ENCODE results near the gene NR2E1. TPM values are rescaled to one million over a fixed set of nuclear protein-coding genes. Genes with fewer than 3 reads are reported as not detected.

Gene NR2E1
- total RNA-seq, 1 experiment from 2014 or later = not detected

GRCh38 chr6:108157234-108157980 lies 8.4 kb upstream of the NR2E1 start:
- H3K9me3 Mint-ChIP-seq = peaks cover 4 to 18% of the 10 kb centered on the region in 2 experiments; a peak in 2 of 5 replicates
- no peak overlapping the region for H2AK5ac ChIP-seq (ENCODE audit: insufficient read length, low read length)
- no peak overlapping the region for H4K5ac ChIP-seq (ENCODE audit: insufficient read length, low read depth, low read length)
- no peak overlapping the region for H3K23ac ChIP-seq (ENCODE audit: insufficient read length, low read depth, low read length)
- H3K9ac ChIP-seq (ENCODE audit: extremely low read depth, insufficient read length, low read length) = no peak overlapping the region
- H3K4ac ChIP-seq (ENCODE audit: low read depth, low read length) = no peak overlapping the region
- no peak overlapping the region for H3K27ac ChIP-seq (ENCODE audit: insufficient read length, low read depth, low read length)
- H3K14ac ChIP-seq (ENCODE audit: insufficient read depth, low read length) = no peak overlapping the region
- no peak for TF ChIP-seq CTCF (conservative IDR thresholded peaks at IDR 0.05)
- no peaks in the 10 kb centered on the region for H3K79me1 ChIP-seq (ENCODE audit: insufficient read depth, low read depth, low read length, poor library complexity, severe bottlenecking)
- no peak overlapping the region for H4K91ac ChIP-seq (ENCODE audit: insufficient read length, low read depth, low read length)
- peaks cover 100% of the 10 kb centered on the region for H3K27me3 Mint-ChIP-seq (ENCODE audit: low read depth)
- no peak overlapping the region for H2AFZ ChIP-seq (ENCODE audit: low read length)
- H3K36me3 Mint-ChIP-seq (ENCODE audit: insufficient read depth in 1 of 3, low read depth in 3 of 3) = no peaks in the 10 kb centered on the region; a peak in 1 of 7 replicates
- no peaks in the 10 kb centered on the region for H3K9me3 ChIP-seq (ENCODE audit: control insufficient read depth, low read depth, low read length)
- H2BK12ac ChIP-seq (ENCODE audit: insufficient read length, low read depth, low read length) = no peak overlapping the region
- H3K4me2 ChIP-seq (ENCODE audit: insufficient read depth, insufficient read length, low read length) = peak overlapping the region; percentile 2
- H4K8ac ChIP-seq (replicated peaks; ENCODE audit: insufficient read length, low read depth, low read length) = no peak overlapping the region
- H3K4me1 ChIP-seq (ENCODE audit: insufficient read depth, low read length) = no peaks in the 10 kb centered on the region
- no peaks in the 10 kb centered on the region for H3K23me2 ChIP-seq (ENCODE audit: insufficient read length, low read depth, low read length, poor library complexity, severe bottlenecking)
- H2BK15ac ChIP-seq (ENCODE audit: low read depth, low read length) = no peak overlapping the region
- peaks cover 20 to 34% of the 10 kb centered on the region in 2 experiments for H3K4me1 Mint-ChIP-seq
- peak; percentile 39 for DNase-seq
- peak overlapping the region in 1 of 2 experiments; percentile 67; a peak in 2 of 5 replicates for H3K4me3 Mint-ChIP-seq
- no peak overlapping the region for H3K56ac ChIP-seq (ENCODE audit: insufficient read length, low read depth, low read length)
- peaks cover 72% of the 10 kb centered on the region for H3K27me3 ChIP-seq (ENCODE audit: insufficient read depth, low read length)
- no peak overlapping the region for H2BK5ac ChIP-seq (ENCODE audit: insufficient read length, low read length)
- H3K27ac Mint-ChIP-seq = no peak overlapping the region
- no peak overlapping the region for H2BK20ac ChIP-seq (ENCODE audit: low read depth, low read length, poor library complexity, severe bottlenecking)
- H3K18ac ChIP-seq (ENCODE audit: insufficient read length, low read depth, low read length) = no peak overlapping the region
- no peaks in the 10 kb centered on the region for H3K79me2 ChIP-seq (ENCODE audit: insufficient read depth, low read length)
- WGBS (ENCODE audit: extremely low coverage, insufficient read length, low lambda C conversion rate) = no CpG with 5 or more reads among the region's 60 CpGs
- no peaks in the 10 kb centered on the region for H4K20me1 ChIP-seq (ENCODE audit: control insufficient read depth, insufficient read depth, insufficient read length)
- H3T11ph ChIP-seq (ENCODE audit: low read length) = no peak overlapping the region
- H2BK120ac ChIP-seq (ENCODE audit: low read depth, low read length, poor library complexity, severe bottlenecking) = no peak overlapping the region
